ENCODE data around the gene SPATA16.

SPATA16 gene

DNA sequence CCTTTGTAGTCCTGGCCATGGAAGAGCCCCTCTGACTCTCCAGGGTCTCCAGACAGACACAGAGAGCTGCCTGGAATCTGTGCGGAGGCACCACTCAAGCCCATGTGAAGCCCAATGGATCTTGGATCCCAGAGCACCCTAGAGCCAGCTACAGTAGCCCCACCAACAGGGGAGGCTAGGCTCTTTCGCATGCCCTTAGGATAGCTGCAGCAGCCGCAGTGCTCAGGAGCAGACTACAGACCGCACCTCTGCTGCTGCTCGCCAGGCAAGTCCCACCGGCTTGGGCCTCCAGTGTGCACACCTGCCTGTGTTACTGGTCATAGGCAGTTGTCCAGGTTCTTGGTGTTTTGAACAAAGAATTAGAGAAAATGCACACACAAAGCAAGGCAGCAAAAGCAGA is 131.6 kb downstream of the SPATA16 start:
- Histone ChIP-seq H3K4me3 (ENCODE audit: low read depth, low read length) (no peak overlapping the region), H3K27me3 (ENCODE audit: insufficient read depth, low read length) (no peaks in the 10 kb centered on the region), H3K14ac (ENCODE audit: low read length) (no peak overlapping the region), H2AK5ac (ENCODE audit: low read length) (no peak overlapping the region), H3K79me2 (ENCODE audit: control insufficient read depth, insufficient read depth, low read length, poor library complexity) (no peaks in the 10 kb centered on the region), H3K79me1 (ENCODE audit: low read length) (no peaks in the 10 kb centered on the region), H3K4me1 (ENCODE audit: control insufficient read depth in 1 of 2, insufficient read depth in 2 of 2, low read length in 2 of 2) (no peaks in the 10 kb centered on the region), H4K8ac (ENCODE audit: low read depth, low read length) (no peak overlapping the region), H2BK5ac (ENCODE audit: low read depth, low read length, poor library complexity) (no peak overlapping the region), H2BK12ac (ENCODE audit: low read length) (no peak overlapping the region), H4K12ac (ENCODE audit: low read depth, low read length) (no peak overlapping the region), H3K36me3 (ENCODE audit: control insufficient read depth in 1 of 2, insufficient read depth in 2 of 2, low read length in 2 of 2) (no peaks in the 10 kb centered on the region), H2AFZ (ENCODE audit: insufficient read depth, low read length, poor library complexity) (no peak overlapping the region), H3K18ac (ENCODE audit: low read length) (no peak overlapping the region), H2BK120ac (ENCODE audit: insufficient read depth, low read length, poor library complexity) (no peak overlapping the region), H3K4ac (ENCODE audit: low read depth, low read length) (no peak overlapping the region), H4K91ac (ENCODE audit: low read depth, low read length) (no peak overlapping the region), H3K9me3 (ENCODE audit: insufficient read depth, low read depth, low read length) (no peaks in the 10 kb centered on the region), H3K4me2 (ENCODE audit: low read length) (no peak overlapping the region), H3K9ac (ENCODE audit: low read length) (no peak overlapping the region), H3K27ac (ENCODE audit: low read depth, low read length) (no peak overlapping the region), H3K23ac (ENCODE audit: low read length) (no peak overlapping the region)
- DNase-seq: no peak
- no CpG with 5 or more reads among the region's 6 CpGs for WGBS (ENCODE audit: extremely low coverage, insufficient coverage, insufficient read length)

DNA sequence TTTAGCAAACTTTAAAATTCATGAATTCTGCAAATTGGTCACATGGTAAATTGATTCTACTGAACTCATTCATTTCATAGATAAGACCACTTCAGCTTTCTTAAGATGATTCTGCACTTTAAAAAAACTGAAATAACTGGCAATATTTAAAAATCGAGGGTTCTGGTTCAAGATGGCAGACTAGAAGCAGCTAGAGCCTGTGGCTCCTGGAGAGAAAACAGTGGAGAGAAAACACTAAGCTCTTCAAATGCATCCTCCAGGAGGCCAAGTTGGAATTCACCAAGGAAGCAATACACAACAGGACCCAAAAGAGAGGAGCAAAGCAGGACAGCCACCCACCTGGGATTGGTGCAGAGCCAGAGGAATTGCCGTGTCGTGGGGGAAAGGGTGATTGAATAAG is 132.1 kb downstream of the SPATA16 start:
- no peak for DNase-seq
- Histone ChIP-seq H3K4me1 (ENCODE audit: control insufficient read depth in 1 of 2, insufficient read depth in 2 of 2, low read length in 2 of 2) (no peaks in the 10 kb centered on the region), H3K9me3 (ENCODE audit: insufficient read depth, low read depth, low read length) (no peaks in the 10 kb centered on the region), H2AK5ac (ENCODE audit: low read length) (no peak overlapping the region), H3K27me3 (ENCODE audit: insufficient read depth, low read length) (no peaks in the 10 kb centered on the region), H2AFZ (ENCODE audit: insufficient read depth, low read length, poor library complexity) (no peak overlapping the region), H4K8ac (ENCODE audit: low read depth, low read length) (no peak overlapping the region), H2BK120ac (ENCODE audit: insufficient read depth, low read length, poor library complexity) (no peak overlapping the region), H3K23ac (ENCODE audit: low read length) (no peak overlapping the region), H3K14ac (ENCODE audit: low read length) (no peak overlapping the region), H3K27ac (ENCODE audit: low read depth, low read length) (no peak overlapping the region), H3K18ac (ENCODE audit: low read length) (no peak overlapping the region), H2BK12ac (ENCODE audit: low read length) (no peak overlapping the region), H3K4ac (ENCODE audit: low read depth, low read length) (no peak overlapping the region), H3K79me2 (ENCODE audit: control insufficient read depth, insufficient read depth, low read length, poor library complexity) (no peaks in the 10 kb centered on the region), H4K91ac (ENCODE audit: low read depth, low read length) (no peak overlapping the region), H3K9ac (ENCODE audit: low read length) (no peak overlapping the region), H3K4me3 (ENCODE audit: low read depth, low read length) (no peak overlapping the region), H3K36me3 (ENCODE audit: control insufficient read depth in 1 of 2, insufficient read depth in 2 of 2, low read length in 2 of 2) (no peaks in the 10 kb centered on the region), H4K12ac (ENCODE audit: low read depth, low read length) (no peak overlapping the region), H3K79me1 (ENCODE audit: low read length) (no peaks in the 10 kb centered on the region), H3K4me2 (ENCODE audit: low read length) (no peak overlapping the region), H2BK5ac (ENCODE audit: low read depth, low read length, poor library complexity) (no peak overlapping the region)
- WGBS (ENCODE audit: extremely low coverage, insufficient coverage, insufficient read length): no CpG with 5 or more reads among the region's 3 CpGs

DNA sequence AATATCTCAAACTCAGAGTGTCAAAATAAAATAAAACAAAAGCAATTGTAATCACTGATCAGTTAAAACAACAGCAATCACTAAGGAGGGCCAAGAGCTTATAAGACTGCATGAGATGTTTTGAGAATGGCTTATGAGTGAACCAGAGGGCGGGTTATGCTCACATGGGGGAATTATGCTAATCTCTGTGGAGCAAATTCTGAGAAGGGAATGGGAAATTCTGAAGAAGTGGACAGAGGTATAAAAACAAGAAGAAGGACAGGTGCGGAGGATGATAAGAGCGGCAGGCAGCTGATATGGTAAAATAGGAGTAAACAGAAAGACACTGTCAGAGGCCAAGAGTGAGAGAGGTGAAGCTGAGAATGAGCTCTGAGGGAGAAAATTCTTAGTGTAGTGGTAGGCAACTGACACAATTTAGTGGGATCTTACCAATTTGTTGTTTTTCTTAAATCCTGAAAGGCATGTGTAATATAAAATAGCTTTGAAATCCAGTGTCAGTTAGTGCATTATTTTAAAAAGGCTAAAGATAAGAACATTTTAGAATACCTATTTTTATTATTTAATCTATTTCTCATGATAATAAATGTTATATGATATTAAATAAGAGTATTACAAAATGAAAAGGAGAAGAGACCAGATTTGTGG is 133.8 kb downstream of the SPATA16 start:
- Histone ChIP-seq H3K79me1 (ENCODE audit: low read length) (no peaks in the 10 kb centered on the region), H3K9me3 (ENCODE audit: insufficient read depth, low read depth, low read length) (no peaks in the 10 kb centered on the region), H2BK120ac (ENCODE audit: insufficient read depth, low read length, poor library complexity) (no peak overlapping the region), H3K36me3 (ENCODE audit: control insufficient read depth in 1 of 2, insufficient read depth in 2 of 2, low read length in 2 of 2) (no peaks in the 10 kb centered on the region), H3K4ac (ENCODE audit: low read depth, low read length) (no peak overlapping the region), H3K4me2 (ENCODE audit: low read length) (no peak overlapping the region), H3K4me1 (ENCODE audit: control insufficient read depth in 1 of 2, insufficient read depth in 2 of 2, low read length in 2 of 2) (no peaks in the 10 kb centered on the region), H3K14ac (ENCODE audit: low read length) (no peak overlapping the region), H2BK5ac (ENCODE audit: low read depth, low read length, poor library complexity) (no peak overlapping the region), H3K4me3 (ENCODE audit: low read depth, low read length) (no peak overlapping the region), H4K12ac (ENCODE audit: low read depth, low read length) (no peak overlapping the region), H3K9ac (ENCODE audit: low read length) (no peak overlapping the region), H2AFZ (ENCODE audit: insufficient read depth, low read length, poor library complexity) (no peak overlapping the region), H3K79me2 (ENCODE audit: control insufficient read depth, insufficient read depth, low read length, poor library complexity) (no peaks in the 10 kb centered on the region), H3K23ac (ENCODE audit: low read length) (no peak overlapping the region), H3K18ac (ENCODE audit: low read length) (no peak overlapping the region), H4K8ac (ENCODE audit: low read depth, low read length) (no peak overlapping the region), H3K27me3 (ENCODE audit: insufficient read depth, low read length) (no peaks in the 10 kb centered on the region), H2AK5ac (ENCODE audit: low read length) (no peak overlapping the region), H2BK12ac (ENCODE audit: low read length) (no peak overlapping the region), H4K91ac (ENCODE audit: low read depth, low read length) (no peak overlapping the region), H3K27ac (ENCODE audit: low read depth, low read length) (no peak overlapping the region)
- DNase-seq: no peak
- no CpG with 5 or more reads among the region's 3 CpGs for WGBS (ENCODE audit: extremely low coverage, insufficient coverage, insufficient read length)

DNA sequence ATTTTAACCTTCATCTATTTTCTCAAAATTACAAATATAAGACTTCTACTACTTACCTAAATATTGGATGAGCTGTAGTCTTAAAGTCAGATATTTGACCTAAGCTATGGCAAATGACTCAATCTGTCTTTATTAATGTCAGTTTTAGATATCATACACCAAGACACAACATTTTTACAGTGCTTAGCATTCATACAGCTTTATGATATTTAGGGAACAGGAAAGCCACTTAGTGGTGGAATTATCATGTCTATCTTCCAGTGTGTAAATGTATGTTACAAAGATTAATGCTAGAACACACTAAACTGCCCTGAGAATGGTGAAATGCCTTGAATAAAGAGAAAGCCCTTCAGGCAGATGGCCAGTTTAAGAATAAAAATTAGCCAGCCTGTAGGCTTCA is 135.0 kb downstream of the SPATA16 start:
- no peak overlapping the region for H2BK120ac ChIP-seq (ENCODE audit: insufficient read depth, low read length, poor library complexity)
- H2AFZ ChIP-seq (ENCODE audit: insufficient read depth, low read length, poor library complexity): no peak overlapping the region
- no peak overlapping the region for H3K14ac ChIP-seq (ENCODE audit: low read length)
- no peak overlapping the region for H3K9ac ChIP-seq (ENCODE audit: low read length)
- H3K23ac ChIP-seq (ENCODE audit: low read length): no peak overlapping the region
- H3K27me3 ChIP-seq (ENCODE audit: insufficient read depth, low read length): no peaks in the 10 kb centered on the region
- H3K36me3 ChIP-seq (ENCODE audit: control insufficient read depth in 1 of 2, insufficient read depth in 2 of 2, low read length in 2 of 2): no peaks in the 10 kb centered on the region
- H2BK12ac ChIP-seq (ENCODE audit: low read length): no peak overlapping the region
- H2BK5ac ChIP-seq (ENCODE audit: low read depth, low read length, poor library complexity): no peak overlapping the region
- H2AK5ac ChIP-seq (ENCODE audit: low read length): no peak overlapping the region
- no peak overlapping the region for H3K18ac ChIP-seq (ENCODE audit: low read length)
- no peaks in the 10 kb centered on the region for H3K4me1 ChIP-seq (ENCODE audit: control insufficient read depth in 1 of 2, insufficient read depth in 2 of 2, low read length in 2 of 2)
- no peaks in the 10 kb centered on the region for H3K79me2 ChIP-seq (ENCODE audit: control insufficient read depth, insufficient read depth, low read length, poor library complexity)
- H3K4me3 ChIP-seq (ENCODE audit: low read depth, low read length): no peak overlapping the region
- no peaks in the 10 kb centered on the region for H3K79me1 ChIP-seq (ENCODE audit: low read length)
- no peaks in the 10 kb centered on the region for H3K9me3 ChIP-seq (ENCODE audit: insufficient read depth, low read depth, low read length)
- no peak overlapping the region for H4K8ac ChIP-seq (ENCODE audit: low read depth, low read length)
- no peak overlapping the region for H3K27ac ChIP-seq (ENCODE audit: low read depth, low read length)
- no peak overlapping the region for H3K4me2 ChIP-seq (ENCODE audit: low read length)
- DNase-seq: no peak
- no peak overlapping the region for H4K91ac ChIP-seq (ENCODE audit: low read depth, low read length)
- no peak overlapping the region for H4K12ac ChIP-seq (ENCODE audit: low read depth, low read length)
- H3K4ac ChIP-seq (ENCODE audit: low read depth, low read length): no peak overlapping the region
